HCT116 (cell line): Measurements from ENCODE around the gene AHR. TPM values are rescaled to one million over a fixed set of nuclear protein-coding genes. Genes with fewer than 3 reads are reported as not detected.

Experiments
- ATAC-seq: fragments of 200-7000 bp; cut with Tn5 transposase; 2 replicates; pipeline ENCODE4 v1.9.1; 2020; ENCODE audit warnings: mild to moderate bottlenecking, moderate library complexity
- BruUV-seq: library from RNA; stranded (reverse); fragments of 400-500 nt; replicated peaks from 2 replicates; lab custom pipeline; 2021; lab: Mats Ljungman, UMichigan
- CTCF ChIA-PET: fragments of 300-600 bp; sonication (Branson Sonifier 250); formaldehyde crosslinking; loops from one replicate; lab custom pipeline; 2021; ENCODE audit warnings: antibody characterized with exemption; lab: Charles Lee
- POLR2A ChIA-PET: fragments of 300-600, 350-600 bp; sonication (Branson Sonifier 250); formaldehyde crosslinking; loops from one replicate; lab custom pipeline; 2021; ENCODE audit warnings: antibody characterized with exemption; lab: Charles Lee
- RAD21 ChIA-PET, 2 experiments: fragments of 300-600 bp; sonication (Branson Sonifier 250); formaldehyde crosslinking; loops; one replicate each; lab custom pipeline; 2023; ENCODE audit warnings: low total read pairs in 2 of 2; ENCODE audit not compliant: uncharacterized antibody in 2 of 2, unreplicated experiment in 2 of 2, low non-redundant PET in 1 of 2; lab: Charles Lee
- DNase-seq: peaks from one replicate; pipeline ENCODE4 v3.0.0-alpha.2; 2010; ENCODE audit warnings: low read depth, low spot score
- H2AFZ ChIP-seq: fragments of 200-600 bp; shearing (Covaris generic), sonication (generic); 2 replicates; pipeline ENCODE4 v1.6.1; 2017; ENCODE audit warnings: low read depth, mixed run types, mixed read lengths, antibody characterized with exemption, low read length; ENCODE audit not compliant: poor library complexity, severe bottlenecking
- H3K27ac ChIP-seq: 2 replicates; pipeline ENCODE4 v1.5.1; 2012; ENCODE audit warnings: low read depth, low read length
- H3K27me3 ChIP-seq: fragments of 200-600 bp; sonication (generic); 2 replicates; pipeline ENCODE4 v1.6.1; 2016; ENCODE audit warnings: mixed run types, low read length, mixed read lengths; ENCODE audit not compliant: insufficient read depth
- H3K36me3 ChIP-seq, 2 experiments: fragments of 200-500 bp in 1 of 2; fragments of 200-600 bp in 1 of 2; sonication (Bioruptor generic) in 1 of 2; sonication (generic) in 1 of 2; 2 replicates each; pipeline versions ENCODE4 v1.5.1 to v1.6.1; 2014 to 2016; ENCODE audit warnings: low read length in 2 of 2, inconsistent platforms in 1 of 2, mixed read lengths in 1 of 2, mixed run types in 1 of 2; ENCODE audit not compliant: insufficient read depth in 2 of 2, control insufficient read depth in 1 of 2
- H3K4me1 ChIP-seq, 2 experiments: fragments of 200-600 bp in 1 of 2; sonication (generic) in 1 of 2; 2 replicates each; pipeline versions ENCODE4 v1.5.1 to v1.6.1; 2012 to 2017; ENCODE audit warnings: low read length in 2 of 2, inconsistent platforms in 1 of 2, mild to moderate bottlenecking in 1 of 2, mixed read lengths in 1 of 2, mixed run types in 1 of 2, moderate library complexity in 1 of 2; ENCODE audit not compliant: insufficient read depth in 2 of 2, control insufficient read depth in 1 of 2
- H3K4me2 ChIP-seq: fragments of 200-600 bp; sonication (generic); 2 replicates; pipeline ENCODE4 v1.6.1; 2017; ENCODE audit warnings: mixed run types, low read length, mixed read lengths
- H3K4me3 ChIP-seq, 2 experiments: fragments of 200-600 bp in 1 of 2; sonication (generic) in 1 of 2; replicated peaks in 1 of 2; 2 replicates each; pipeline ENCODE4 v1.5.1; 2011 to 2016; ENCODE audit warnings: low read length in 2 of 2, control low read depth in 1 of 2, low read depth in 1 of 2, mild to moderate bottlenecking in 1 of 2, mixed read lengths in 1 of 2, mixed run types in 1 of 2
- H3K79me2 ChIP-seq: fragments of 200-600 bp; sonication (generic); 2 replicates; pipeline ENCODE4 v1.6.1; 2017; ENCODE audit warnings: mild to moderate bottlenecking, mixed run types, low read length, moderate library complexity, mixed read lengths; ENCODE audit not compliant: insufficient read depth
- H3K9ac ChIP-seq: fragments of 200-600 bp; sonication (generic); 2 replicates; pipeline ENCODE4 v1.6.1; 2016; ENCODE audit warnings: low read length, mixed read lengths
- H3K9me2 ChIP-seq: fragments of 200-600 bp; sonication (generic), shearing (Covaris generic); 2 replicates; pipeline ENCODE4 v1.6.1; 2017; ENCODE audit warnings: mixed run types, mild to moderate bottlenecking, moderate library complexity; ENCODE audit not compliant: insufficient read depth
- H3K9me3 ChIP-seq, 2 experiments: fragments of 200-500 bp in 1 of 2; fragments of 200-600 bp in 1 of 2; sonication (Bioruptor generic) in 1 of 2; sonication (generic) in 1 of 2; 2 replicates each; pipeline ENCODE4 v1.6.1; 2014 to 2017; ENCODE audit warnings: low read length in 2 of 2, mixed read lengths in 2 of 2, inconsistent platforms in 1 of 2, low read depth in 1 of 2, mild to moderate bottlenecking in 1 of 2, mixed run types in 1 of 2, moderate library complexity in 1 of 2; ENCODE audit not compliant: control insufficient read depth in 1 of 2, insufficient read depth in 1 of 2
- H4K20me1 ChIP-seq: fragments of 200-600 bp; sonication (generic), shearing (Covaris generic); 2 replicates; pipeline ENCODE4 v1.6.1; 2017; ENCODE audit warnings: mixed run types, mild to moderate bottlenecking, moderate library complexity; ENCODE audit not compliant: insufficient read depth
- CBX3 ChIP-seq: IDR thresholded peaks from 2 replicates; pipeline ENCODE4 v1.6.1; 2012; ENCODE audit warnings: low read depth
- EGR1 ChIP-seq: IDR thresholded peaks from 2 replicates; pipeline ENCODE4 v1.6.1; 2012; ENCODE audit warnings: low read depth
- ELF1 ChIP-seq: IDR thresholded peaks from 2 replicates; pipeline ENCODE4 v1.6.1; 2012; ENCODE audit warnings: low read depth, borderline replicate concordance
- EZH2 ChIP-seq: fragments of 200-600 bp; sonication (generic); IDR thresholded peaks from 2 replicates; pipeline ENCODE4 v1.6.1; 2017; ENCODE audit warnings: antibody characterized with exemption, mixed run types
- EZH2phosphoT487 ChIP-seq: fragments of 200-600 bp; IDR thresholded peaks from 2 replicates; pipeline ENCODE4 v1.6.1; 2018; ENCODE audit warnings: antibody characterized with exemption, borderline replicate concordance
- FOSL1 ChIP-seq: IDR thresholded peaks from 2 replicates; pipeline ENCODE4 v1.6.1; 2012; ENCODE audit warnings: low read depth
- JUND ChIP-seq: IDR thresholded peaks from 2 replicates; pipeline ENCODE4 v1.6.1; 2012
- POLR2AphosphoS5 ChIP-seq: IDR thresholded peaks from 2 replicates; pipeline ENCODE4 v1.6.1; 2011; ENCODE audit warnings: mild to moderate bottlenecking, low read depth, low read length, moderate library complexity
- SP1 ChIP-seq: IDR thresholded peaks from 2 replicates; pipeline ENCODE4 v1.6.1; 2012; ENCODE audit warnings: low read depth
- SRF ChIP-seq: IDR thresholded peaks from 2 replicates; pipeline ENCODE4 v1.6.1; 2012; ENCODE audit warnings: low read depth
- YY1 ChIP-seq: IDR thresholded peaks from 2 replicates; pipeline ENCODE4 v1.6.1; 2011; ENCODE audit warnings: low read length, low read depth, moderate library complexity, mild to moderate bottlenecking; ENCODE audit not compliant: insufficient replicate concordance; ENCODE audit errors: extremely low read depth
- intact Hi-C: fragments of 100-400 bp; cut with micrococcal nuclease; formaldehyde crosslinking; loops from 2 replicates; pipeline ENCODE4 v1.10.0; 2022
- total RNA-seq: library from RNA; stranded (reverse); gene quantifications from one replicate; pipeline ENCODE4 v1.2.1, GENCODE V29; 2021; ENCODE audit not compliant: unreplicated experiment
- TF ChIP-seq, protein P1 (sequence below): IDR thresholded peaks from 2 replicates; pipeline ENCODE4 v1.6.1; 2012; ENCODE audit warnings: low read depth
- TF ChIP-seq, protein P2 (sequence below): IDR thresholded peaks from 2 replicates; pipeline ENCODE4 v1.6.1; 2012
- TF ChIP-seq, protein P3 (sequence below): IDR thresholded peaks from 2 replicates; pipeline ENCODE4 v1.6.1; 2012
- TF ChIP-seq, protein P4 (sequence below), 3 experiments: fragments of 200-600 bp in 1 of 3; sonication (generic) in 1 of 3; IDR thresholded peaks in 2 of 3; conservative IDR thresholded peaks in 1 of 3; 2 replicates each; pipeline ENCODE4 v1.5.1; 2012 to 2017; ENCODE audit warnings: low read depth in 2 of 3, low read length in 2 of 3, antibody characterized with exemption in 1 of 3, borderline replicate concordance in 1 of 3, control low read depth in 1 of 3, mild to moderate bottlenecking in 1 of 3, mixed read lengths in 1 of 3, mixed run types in 1 of 3, moderate library complexity in 1 of 3; ENCODE audit not compliant: insufficient read depth in 1 of 3

AHR gene
- total RNA-seq, 1 experiment from 2014 or later: 29.7 TPM

DNA sequence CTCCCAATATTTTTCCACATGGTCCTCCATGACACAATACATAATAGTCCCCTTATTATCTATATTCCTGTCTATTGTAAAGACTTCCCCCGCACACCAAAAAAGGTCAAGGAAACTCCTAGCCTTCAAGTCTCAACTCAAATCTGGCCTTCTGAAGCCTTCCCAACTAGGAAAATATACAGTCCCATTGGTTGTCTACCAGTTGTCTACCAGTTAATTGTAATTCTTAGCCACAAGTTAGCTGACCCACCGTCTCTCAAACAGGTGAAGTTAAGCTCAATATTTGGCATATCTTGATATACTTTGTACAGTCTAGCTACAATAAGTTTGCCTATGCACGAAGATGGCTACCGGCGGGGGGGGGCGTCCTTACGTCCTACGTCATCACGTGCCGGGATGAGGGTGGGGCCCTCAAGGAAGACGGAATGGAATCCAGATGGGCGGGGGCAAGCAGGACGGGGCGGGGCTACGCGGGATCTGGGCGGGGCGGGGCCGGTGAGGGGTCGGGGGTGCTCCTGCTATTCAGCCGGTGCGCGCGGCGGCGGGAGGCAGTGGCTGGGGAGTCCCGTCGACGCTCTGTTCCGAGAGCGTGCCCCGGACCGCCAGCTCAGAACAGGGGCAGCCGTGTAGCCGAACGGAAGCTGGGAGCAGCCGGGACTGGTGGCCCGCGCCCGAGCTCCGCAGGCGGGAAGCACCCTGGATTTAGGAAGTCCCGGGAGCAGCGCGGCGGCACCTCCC lies at the start of gene AHR (continued):
- TF ChIP-seq, protein P1, sequence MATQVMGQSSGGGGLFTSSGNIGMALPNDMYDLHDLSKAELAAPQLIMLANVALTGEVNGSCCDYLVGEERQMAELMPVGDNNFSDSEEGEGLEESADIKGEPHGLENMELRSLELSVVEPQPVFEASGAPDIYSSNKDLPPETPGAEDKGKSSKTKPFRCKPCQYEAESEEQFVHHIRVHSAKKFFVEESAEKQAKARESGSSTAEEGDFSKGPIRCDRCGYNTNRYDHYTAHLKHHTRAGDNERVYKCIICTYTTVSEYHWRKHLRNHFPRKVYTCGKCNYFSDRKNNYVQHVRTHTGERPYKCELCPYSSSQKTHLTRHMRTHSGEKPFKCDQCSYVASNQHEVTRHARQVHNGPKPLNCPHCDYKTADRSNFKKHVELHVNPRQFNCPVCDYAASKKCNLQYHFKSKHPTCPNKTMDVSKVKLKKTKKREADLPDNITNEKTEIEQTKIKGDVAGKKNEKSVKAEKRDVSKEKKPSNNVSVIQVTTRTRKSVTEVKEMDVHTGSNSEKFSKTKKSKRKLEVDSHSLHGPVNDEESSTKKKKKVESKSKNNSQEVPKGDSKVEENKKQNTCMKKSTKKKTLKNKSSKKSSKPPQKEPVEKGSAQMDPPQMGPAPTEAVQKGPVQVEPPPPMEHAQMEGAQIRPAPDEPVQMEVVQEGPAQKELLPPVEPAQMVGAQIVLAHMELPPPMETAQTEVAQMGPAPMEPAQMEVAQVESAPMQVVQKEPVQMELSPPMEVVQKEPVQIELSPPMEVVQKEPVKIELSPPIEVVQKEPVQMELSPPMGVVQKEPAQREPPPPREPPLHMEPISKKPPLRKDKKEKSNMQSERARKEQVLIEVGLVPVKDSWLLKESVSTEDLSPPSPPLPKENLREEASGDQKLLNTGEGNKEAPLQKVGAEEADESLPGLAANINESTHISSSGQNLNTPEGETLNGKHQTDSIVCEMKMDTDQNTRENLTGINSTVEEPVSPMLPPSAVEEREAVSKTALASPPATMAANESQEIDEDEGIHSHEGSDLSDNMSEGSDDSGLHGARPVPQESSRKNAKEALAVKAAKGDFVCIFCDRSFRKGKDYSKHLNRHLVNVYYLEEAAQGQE: no peak
- no peak for TF ChIP-seq EZH2

DNA sequence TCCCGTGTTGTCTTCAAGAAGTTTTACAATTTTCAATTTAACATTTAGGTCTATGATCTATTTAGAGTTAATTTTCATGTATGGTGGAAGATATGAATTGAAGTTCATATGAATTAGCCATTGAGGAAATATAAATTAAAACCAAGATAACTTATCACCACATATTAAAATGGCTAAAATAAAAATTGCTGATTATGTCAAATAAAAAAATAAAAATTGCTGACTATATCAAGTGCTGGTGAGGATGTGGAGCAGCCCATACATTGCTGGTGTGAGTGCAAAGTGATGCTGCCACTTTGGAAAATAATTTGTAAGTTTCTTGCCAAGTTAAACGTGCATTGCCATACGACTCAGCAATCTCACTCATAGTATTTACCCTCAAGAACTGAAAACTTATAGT lies 44.6 kb upstream of the AHR start:
- Histone ChIP-seq H3K79me2 (no peaks in the 10 kb centered on the region), H2AFZ (no peak overlapping the region), H3K9me3 (no peaks in the 10 kb centered on the region), H3K36me3 (no peaks in the 10 kb centered on the region), H3K27me3 (no peaks in the 10 kb centered on the region), H3K27ac (no peak overlapping the region), H3K4me2 (no peak overlapping the region), H4K20me1 (no peaks in the 10 kb centered on the region), H3K4me3 (no peak overlapping the region), H3K9me2 (no peaks in the 10 kb centered on the region), H3K9ac (no peak overlapping the region), H3K4me1 (no peaks in the 10 kb centered on the region)
- ChIA-PET CTCF (no interaction called here), POLR2A (no interaction called here), RAD21 (no interaction called here)
- intact Hi-C loops: no loop called here
- BruUV-seq: no TSS peak
- ATAC-seq (no peak), DNase-seq (no peak)
- TF ChIP-seq CBX3 (no peak), EZH2phosphoT487 (no peak), SRF (no peak), ELF1 (no peak), EGR1 (no peak), JUND (no peak), SP1 (no peak), EZH2 (no peak), POLR2AphosphoS5 (no peak), FOSL1 (no peak), YY1 (no peak)
- TF ChIP-seq, protein P2, sequence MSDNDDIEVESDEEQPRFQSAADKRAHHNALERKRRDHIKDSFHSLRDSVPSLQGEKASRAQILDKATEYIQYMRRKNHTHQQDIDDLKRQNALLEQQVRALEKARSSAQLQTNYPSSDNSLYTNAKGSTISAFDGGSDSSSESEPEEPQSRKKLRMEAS: no peak
- TF ChIP-seq, protein P1: no peak
- TF ChIP-seq, protein P3, sequence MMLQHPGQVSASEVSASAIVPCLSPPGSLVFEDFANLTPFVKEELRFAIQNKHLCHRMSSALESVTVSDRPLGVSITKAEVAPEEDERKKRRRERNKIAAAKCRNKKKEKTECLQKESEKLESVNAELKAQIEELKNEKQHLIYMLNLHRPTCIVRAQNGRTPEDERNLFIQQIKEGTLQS: no peak
- TF ChIP-seq, protein P4, sequence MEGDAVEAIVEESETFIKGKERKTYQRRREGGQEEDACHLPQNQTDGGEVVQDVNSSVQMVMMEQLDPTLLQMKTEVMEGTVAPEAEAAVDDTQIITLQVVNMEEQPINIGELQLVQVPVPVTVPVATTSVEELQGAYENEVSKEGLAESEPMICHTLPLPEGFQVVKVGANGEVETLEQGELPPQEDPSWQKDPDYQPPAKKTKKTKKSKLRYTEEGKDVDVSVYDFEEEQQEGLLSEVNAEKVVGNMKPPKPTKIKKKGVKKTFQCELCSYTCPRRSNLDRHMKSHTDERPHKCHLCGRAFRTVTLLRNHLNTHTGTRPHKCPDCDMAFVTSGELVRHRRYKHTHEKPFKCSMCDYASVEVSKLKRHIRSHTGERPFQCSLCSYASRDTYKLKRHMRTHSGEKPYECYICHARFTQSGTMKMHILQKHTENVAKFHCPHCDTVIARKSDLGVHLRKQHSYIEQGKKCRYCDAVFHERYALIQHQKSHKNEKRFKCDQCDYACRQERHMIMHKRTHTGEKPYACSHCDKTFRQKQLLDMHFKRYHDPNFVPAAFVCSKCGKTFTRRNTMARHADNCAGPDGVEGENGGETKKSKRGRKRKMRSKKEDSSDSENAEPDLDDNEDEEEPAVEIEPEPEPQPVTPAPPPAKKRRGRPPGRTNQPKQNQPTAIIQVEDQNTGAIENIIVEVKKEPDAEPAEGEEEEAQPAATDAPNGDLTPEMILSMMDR (IDR thresholded peaks at IDR 0.05 in 2 of 3, conservative IDR thresholded peaks at IDR 0.05 in 1 of 3; ENCODE audit: borderline replicate concordance in 1 of 3, insufficient read depth in 1 of 3, low read depth in 2 of 3, low read length in 2 of 3): no peak
